GM12872 (cell line): ENCODE results near the gene HOXB13.

Source experiments
- CTCF ChIP-seq: IDR thresholded peaks from 3 replicates; pipeline ENCODE4 v1.5.1; 2011; ENCODE audit warnings: low read depth, mild to moderate bottlenecking, low read length, moderate library complexity; ENCODE audit not compliant: insufficient read depth

The HOXB13 gene

GRCh38 chr17:48746916-48747444, 18.4 kb upstream of the HOXB13 start:
- no peak for TF ChIP-seq CTCF

DNA sequence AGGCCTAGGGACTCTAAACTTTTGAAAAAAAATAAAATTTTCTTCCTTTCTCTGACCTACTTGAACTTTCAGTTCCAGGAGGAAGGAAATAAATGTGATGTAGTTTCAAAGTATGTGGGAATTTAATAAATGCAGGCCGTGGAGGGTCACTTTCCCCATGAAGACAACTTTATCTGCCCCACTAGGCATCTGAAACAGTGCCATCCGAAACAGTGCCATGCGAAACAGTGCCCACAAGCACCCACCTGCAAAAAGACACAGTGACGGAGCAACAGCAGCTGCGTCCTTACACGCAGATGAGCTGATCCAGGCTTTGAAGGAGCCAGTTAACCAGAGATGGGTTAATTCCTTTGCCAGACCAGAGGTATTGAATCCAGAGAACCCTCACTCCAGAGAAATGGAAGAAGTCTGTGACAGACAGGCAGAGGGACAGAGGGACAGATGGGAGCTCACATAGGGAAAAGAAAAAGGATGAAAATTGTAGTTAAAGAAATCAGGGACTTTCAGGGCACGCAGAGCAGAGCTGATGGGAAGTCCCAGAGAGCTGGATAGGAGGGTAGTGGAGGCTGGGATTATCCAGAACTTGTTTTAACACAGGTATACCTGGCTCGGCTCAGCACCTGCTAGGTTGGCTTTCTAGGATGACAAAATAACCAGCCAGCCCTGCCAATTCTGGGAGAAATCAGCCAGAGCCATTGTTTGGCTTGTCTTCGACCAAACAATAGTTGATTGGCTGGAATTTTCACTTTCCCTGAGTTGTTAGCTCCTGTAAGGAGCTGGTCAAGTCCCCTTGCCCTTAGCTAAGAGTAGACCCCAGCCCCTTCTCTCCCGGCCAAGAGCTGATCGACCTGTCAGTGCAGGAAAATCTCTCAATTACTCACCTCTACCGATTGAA, 17.1 kb upstream of the HOXB13 start:
- TF ChIP-seq CTCF, result no peak

DNA sequence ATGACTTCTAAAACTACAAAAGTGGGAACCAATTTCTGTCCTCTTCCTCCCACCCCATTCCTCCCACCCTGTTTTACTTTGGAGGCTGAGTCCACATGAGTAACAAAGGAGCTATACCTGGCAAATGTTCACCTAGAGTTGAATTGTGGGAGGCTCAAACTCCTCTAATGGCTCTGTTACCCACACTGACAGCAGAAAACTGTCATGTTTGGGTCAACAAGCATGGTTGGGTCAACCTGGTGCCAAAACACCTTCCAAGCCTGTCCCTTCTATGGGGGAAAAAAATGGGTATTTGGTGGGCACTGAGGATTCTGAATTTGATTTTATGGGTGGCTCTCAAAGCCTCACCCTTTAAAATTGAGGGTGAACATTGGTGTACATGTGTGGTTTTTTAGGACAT, 12.0 kb upstream of the HOXB13 start:
- TF ChIP-seq CTCF, result no peak

DNA sequence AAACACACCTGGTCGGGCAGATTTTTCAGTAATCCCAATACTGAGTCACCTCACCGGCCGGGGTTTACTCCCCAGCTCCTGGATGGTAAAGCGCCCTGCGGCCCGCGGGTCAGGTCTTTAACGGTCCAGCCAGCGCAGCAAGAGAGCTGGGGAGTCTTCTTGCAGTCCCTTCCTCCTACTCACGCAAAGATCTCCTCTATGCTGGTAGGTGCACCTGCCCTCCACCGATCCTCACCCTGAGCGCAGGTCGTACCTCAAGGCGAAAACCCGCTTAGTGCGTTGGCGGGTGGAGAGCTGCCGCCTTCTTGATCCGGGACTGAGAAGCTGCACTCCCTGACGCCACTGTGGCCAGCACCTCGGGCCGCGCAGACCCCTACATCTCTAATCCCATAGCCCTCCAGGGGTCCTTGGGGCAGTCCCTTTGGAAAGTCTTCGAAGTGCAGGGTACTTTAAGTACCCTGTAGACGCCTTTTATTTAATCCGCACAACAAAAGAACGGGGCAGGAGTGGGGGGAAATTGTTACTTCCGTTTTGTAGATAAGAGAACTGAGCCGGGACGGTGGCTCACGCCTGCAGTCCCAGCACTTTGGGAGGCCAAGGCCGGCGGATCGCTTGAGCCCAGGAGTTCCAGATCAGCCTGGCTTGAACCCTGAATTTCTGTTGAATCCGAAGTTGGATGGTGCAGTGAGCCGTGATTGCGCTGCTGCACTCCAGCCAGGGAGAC, 10.4 kb upstream of the HOXB13 start:
- TF ChIP-seq CTCF, result no peak

- TF ChIP-seq CTCF, result no peak
Measured at GRCh38 chr17:48738424-48738802, 9.9 kb upstream of the HOXB13 start.

DNA sequence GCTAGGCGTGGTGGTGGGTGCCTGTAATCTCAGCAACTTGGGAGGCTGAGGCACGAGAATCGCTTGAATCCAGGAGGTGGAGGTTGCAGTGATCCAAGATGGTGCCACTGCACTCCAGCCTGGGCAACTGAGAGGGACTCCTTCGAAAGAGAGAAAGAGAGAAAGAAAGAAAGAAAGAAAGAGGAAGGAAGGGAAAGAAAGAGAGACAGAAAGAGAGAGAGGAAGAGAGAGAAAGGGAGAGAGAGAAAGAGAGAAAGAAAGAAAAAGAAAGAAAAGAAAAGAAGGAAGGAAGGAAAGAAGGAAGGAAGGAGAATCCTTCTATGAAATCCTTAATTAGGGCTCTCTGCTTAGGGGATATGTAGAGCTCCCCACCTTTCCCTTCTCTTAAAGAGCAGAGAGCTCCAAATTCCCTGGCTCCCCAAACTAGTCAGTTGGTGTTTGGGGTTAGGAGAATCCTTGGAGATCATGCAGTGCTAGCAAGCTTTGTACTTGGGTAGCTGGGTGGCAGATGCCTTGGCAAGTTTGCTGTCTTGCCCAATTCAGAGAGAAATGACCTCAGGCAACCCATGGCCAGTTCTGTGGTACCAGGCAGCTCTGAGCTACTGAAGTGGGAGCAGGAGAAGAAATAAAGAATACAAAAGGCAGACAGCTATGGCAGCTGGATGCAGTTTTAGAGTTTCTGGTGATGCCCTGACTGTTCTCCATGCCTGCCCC, 8.9 kb upstream of the HOXB13 start:
- TF ChIP-seq CTCF, result no peak

DNA sequence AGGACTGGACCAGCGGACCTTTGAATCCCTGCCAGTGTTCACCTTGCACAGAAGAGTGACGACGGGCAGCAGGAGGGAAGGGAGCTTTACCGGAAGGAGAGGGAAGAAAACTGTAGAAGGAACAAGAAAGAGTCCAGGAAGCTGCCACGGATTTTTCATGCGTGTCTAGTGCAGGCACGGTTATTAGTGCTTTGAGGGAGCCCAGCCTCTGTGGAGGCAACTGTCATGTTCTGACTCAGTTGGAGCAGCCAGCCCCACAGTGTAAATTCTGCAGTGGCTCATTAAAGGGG, 6.5 kb upstream of the HOXB13 start:
- no peak for TF ChIP-seq CTCF
